Small intestine (tissue), 7 donors: ENCODE measurements around the gene MUC6. TPM values are rescaled to one million over a fixed set of nuclear protein-coding genes. Genes with fewer than 3 reads are reported as not detected.
"Not testable (repeated sequence)": the region's sequence is repeated elsewhere in the genome, so short reads cannot be mapped to it uniquely, and the experiment has no call there.

Experiments used
- DNase-seq, 2 donors: peaks; one replicate each; pipeline versions ENCODE4 v3.0.0 to v3.0.0-alpha.2; 2013
- FAIRE-seq: peaks from 2 replicates; lab custom pipeline; 2012; peaks lifted over from hg19 to GRCh38; lab: Jason Lieb, UNC
- H3K27ac ChIP-seq, 3 donors: one replicate each; pipeline ENCODE4 v1.5.1; 2013; ENCODE audit warnings: low read length in 2 of 3, mild to moderate bottlenecking in 2 of 3, control low read depth in 1 of 3, inconsistent platforms in 1 of 3, low read depth in 1 of 3, moderate library complexity in 1 of 3
- H3K27me3 ChIP-seq, 3 donors: one replicate each; pipeline ENCODE4 v1.6.1; 2013; ENCODE audit warnings: low read length in 3 of 3, inconsistent platforms in 1 of 3; ENCODE audit not compliant: control insufficient read depth in 3 of 3, insufficient read depth in 3 of 3
- H3K36me3 ChIP-seq, 3 donors: one replicate each; pipeline ENCODE4 v1.6.1; 2013; ENCODE audit warnings: low read length in 3 of 3, inconsistent platforms in 1 of 3, low read depth in 1 of 3, mild to moderate bottlenecking in 1 of 3, moderate library complexity in 1 of 3; ENCODE audit not compliant: control insufficient read depth in 3 of 3, insufficient read depth in 2 of 3
- H3K4me1 ChIP-seq, 3 donors: one replicate each; pipeline ENCODE4 v1.6.1; 2013; ENCODE audit warnings: low read length in 2 of 3, inconsistent platforms in 1 of 3, low read depth in 1 of 3, mild to moderate bottlenecking in 1 of 3, moderate library complexity in 1 of 3; ENCODE audit not compliant: control insufficient read depth in 3 of 3, insufficient read depth in 2 of 3
- H3K4me3 ChIP-seq, 3 donors: one replicate each; pipeline ENCODE4 v1.5.1; 2013; ENCODE audit warnings: low read length in 3 of 3, control low read depth in 1 of 3, inconsistent platforms in 1 of 3, low read depth in 1 of 3, mild to moderate bottlenecking in 1 of 3, moderate library complexity in 1 of 3
- H3K9me3 ChIP-seq, 2 donors: one replicate each; pipeline ENCODE4 v1.6.1; 2013; ENCODE audit warnings: low read depth in 1 of 2, low read length in 1 of 2; ENCODE audit not compliant: control insufficient read depth in 2 of 2, insufficient read depth in 1 of 2
- WGBS, 3 donors: extraction: QIAGEN DNeasy Blood & Tissue Kit; methylation state at CpG; one replicate each; pipeline ENCODE4 v1.1.7; 2013; 5-methylcytosine and 5-hydroxymethylcytosine counted together
- polyA plus RNA-seq, 4 donors: library from polyadenylated mRNA; stranded (reverse) in 3 of 4; unstranded in 1 of 4; fragments of 200-250 nt in 3 of 4; fragments of 120-200 nt in 1 of 4; gene quantifications; one replicate each; pipeline versions ENCODE4 v1.2.1 to v1.2.3, GENCODE V29; 2013
- donor health status: healthy with polysubstance abuse.
- donor health status: control.
- donor health status: control.
- donor health status: Bipolar disorder and iron deficiency.
- donor health status: healthy.

The MUC6 gene
- polyA plus RNA-seq, 4 donors = 0.09 to 0.34 (median 0.22) TPM; not detected in 1

DNA sequence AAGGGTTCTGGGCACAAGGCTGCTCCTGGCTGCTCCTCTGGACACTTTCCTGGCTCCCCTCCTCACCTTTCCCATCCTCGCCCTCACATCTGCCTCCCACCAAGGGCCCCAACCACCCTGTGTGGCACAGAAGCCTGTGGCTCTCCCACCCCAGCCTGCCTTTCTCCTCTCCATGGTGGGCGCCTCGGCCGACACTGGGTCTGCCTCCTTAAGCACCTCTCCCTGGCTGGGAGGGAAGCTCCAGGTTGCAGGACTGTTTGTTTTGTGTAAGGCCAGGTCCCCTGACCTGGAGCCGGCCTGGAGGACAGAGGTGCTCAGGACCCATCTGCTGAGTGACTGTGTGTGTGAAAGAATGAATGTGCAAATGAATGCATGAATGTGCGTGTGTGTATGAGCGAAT lies 14.1 kb downstream of the MUC6 start:
- Histone ChIP-seq H3K4me1 (no peaks in the 10 kb centered on the region), H3K36me3 (peaks cover 0 to 9% (median 0%) of the 10 kb centered on the region in 3 donors), H3K27me3 (no peaks in the 10 kb centered on the region), H3K27ac (no peak overlapping the region), H3K9me3 (no peaks in the 10 kb centered on the region), H3K4me3 (no peak overlapping the region)
- WGBS, 3 donors = 90 to 94% (median 93%) methylated on average over 7 of the region's 7 CpGs
- FAIRE-seq (no peak), DNase-seq (no peak)

DNA sequence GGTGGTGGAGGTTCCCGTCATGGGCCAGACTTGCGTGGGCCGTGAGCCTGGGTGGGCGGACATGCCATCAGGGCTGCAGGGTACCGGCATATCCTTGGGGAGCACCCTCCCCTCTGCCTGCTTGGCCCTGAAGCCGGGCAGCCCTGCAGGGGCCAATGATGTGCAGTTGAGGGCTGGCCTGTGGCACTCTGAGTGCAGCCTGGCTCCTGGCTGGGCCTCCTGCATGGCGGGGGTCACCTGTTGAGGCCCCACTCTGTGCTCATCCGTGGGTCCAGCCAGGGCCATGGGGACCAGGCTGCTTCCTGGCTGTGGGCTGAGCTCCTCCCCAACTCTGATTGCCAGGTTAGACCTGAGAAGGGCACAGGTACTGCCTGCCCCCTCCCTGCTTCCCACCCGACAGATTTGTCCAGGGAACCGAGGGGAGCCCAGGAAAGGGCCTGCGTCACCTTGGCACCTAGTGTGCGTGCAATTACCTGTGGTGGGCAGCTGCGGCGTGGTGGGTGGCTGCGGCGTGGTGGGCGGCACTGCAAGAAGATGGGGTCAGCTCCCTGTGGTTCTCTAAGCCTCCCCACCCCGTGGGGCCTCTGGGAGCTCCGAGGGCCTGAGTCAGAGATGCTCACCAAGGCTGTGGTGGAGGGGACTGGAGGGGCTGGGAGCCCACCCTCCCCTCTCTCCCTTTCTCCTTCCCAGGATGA lies 16.2 kb downstream of the MUC6 start:
- Histone ChIP-seq H3K27ac (no peak overlapping the region), H3K27me3 (no peaks in the 10 kb centered on the region), H3K4me3 (no peak overlapping the region), H3K9me3 (peaks cover 0 to 3% of the 10 kb centered on the region in 2 donors), H3K36me3 (peaks cover 0 to 12% (median 0%) of the 10 kb centered on the region in 3 donors), H3K4me1 (no peaks in the 10 kb centered on the region)
- FAIRE-seq = no peak
- DNase-seq = no peak
- WGBS, 3 donors = 90 to 92% (median 90%) methylated on average over 18 to 19 of the region's 19 CpGs

DNA sequence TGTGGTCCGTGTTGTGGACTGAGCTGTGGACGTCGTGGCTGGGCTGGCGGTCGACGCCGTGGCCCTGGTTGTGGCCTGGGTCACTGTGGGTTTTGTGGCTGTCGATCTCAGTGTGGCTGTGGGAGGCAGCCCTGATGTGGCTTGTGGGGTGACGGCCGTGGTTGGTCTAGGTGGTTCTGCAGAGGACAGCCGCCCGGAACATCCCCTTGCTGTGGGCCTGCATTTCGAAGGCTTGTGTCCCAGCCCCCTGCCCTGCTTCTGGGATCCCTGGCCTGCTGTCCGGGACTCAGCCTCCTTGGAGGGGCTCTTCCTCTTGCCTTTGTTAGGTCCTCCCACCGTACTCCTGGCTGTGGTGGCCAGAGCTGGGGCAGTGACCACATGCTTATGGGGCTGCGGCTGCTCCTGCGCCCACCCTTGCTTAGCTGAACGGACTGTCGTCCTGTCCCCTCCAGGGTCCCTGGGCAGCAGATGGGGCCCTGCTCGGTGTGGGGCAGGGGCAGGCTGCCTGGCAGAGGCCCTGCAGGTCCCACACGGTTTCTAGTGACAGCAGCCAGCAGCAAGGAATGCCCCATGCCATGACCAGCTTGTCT lies 17.1 kb downstream of the MUC6 start:
- Histone ChIP-seq H3K9me3 (peaks cover 0 to 3% of the 10 kb centered on the region in 2 donors), H3K27me3 (no peaks in the 10 kb centered on the region), H3K4me1 (no peaks in the 10 kb centered on the region), H3K27ac (no peak overlapping the region), H3K36me3 (peaks cover 0 to 17% (median 0%) of the 10 kb centered on the region in 3 donors), H3K4me3 (no peak overlapping the region)
- DNase-seq = no peak
- 75 to 86% (median 83%) methylated on average over 18 to 21 of the region's 21 CpGs for WGBS, 3 donors
- no peak for FAIRE-seq

DNA sequence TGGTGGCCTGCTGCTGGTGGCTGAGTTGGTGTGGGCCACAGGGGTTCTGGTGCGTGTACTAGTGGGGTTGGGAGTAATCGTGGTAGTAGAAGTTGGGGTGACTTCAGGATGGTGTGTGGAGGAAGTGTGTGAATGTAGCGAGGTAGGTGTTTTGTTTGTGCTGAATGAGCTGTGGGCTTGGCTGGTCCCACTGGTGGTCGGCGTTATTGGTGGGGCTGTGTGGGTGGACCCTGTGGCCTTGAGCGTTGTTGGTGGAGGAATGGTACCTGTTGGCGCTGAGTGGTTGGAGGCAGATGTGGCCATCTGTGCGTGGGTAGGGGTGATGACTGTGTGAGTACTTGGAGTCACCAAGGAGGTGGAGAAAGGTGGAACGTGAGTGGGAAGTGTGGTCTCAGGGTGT lies 18.4 kb downstream of the MUC6 start:
- Histone ChIP-seq H3K4me3 (no peak overlapping the region), H3K4me1 (no peaks in the 10 kb centered on the region), H3K27me3 (no peaks in the 10 kb centered on the region), H3K27ac (no peak overlapping the region), H3K36me3 (peaks cover 0 to 24% (median 0%) of the 10 kb centered on the region in 3 donors), H3K9me3 (peaks cover 0 to 3% of the 10 kb centered on the region in 2 donors)
- no peak for DNase-seq
- 77 to 90% (median 89%) methylated on average over 9 of the region's 9 CpGs for WGBS, 3 donors
- no peak for FAIRE-seq

DNA sequence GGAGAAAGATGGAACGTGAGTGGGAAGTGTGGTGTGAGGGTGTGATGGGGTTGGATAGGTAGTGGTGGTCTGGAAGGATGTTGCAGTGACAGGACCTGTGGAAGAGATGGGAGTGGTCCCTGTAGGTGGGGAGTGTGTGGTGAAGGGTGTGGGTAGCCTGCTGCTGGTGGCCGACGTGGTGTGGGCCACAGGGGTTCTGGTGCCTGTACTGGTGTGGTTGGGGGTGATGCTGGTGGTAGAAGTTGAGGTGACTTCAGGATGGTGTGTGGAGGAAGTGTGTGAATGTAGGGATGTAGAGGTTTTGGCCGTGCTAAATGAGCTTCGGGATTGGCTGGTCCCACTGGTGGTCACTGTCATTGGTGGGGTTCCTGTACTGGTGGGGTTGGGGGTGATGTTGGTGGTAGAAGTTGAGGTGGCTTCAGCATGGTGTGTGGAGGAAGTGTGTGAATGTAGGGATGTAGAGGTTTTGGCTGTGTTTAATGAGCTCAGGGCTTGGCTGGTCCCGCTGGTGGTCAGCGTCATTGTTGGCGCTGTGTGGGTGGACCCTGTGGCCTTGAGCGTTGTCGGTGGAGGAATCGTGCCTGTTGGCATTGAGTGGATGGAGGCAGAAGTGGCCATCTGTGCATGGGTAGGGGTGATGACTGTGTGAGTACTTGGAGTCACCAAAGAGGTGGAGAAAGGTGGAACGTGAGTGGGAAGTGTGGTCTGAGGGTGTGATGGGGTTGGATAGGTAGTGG lies 19.1 kb downstream of the MUC6 start:
- Histone ChIP-seq H3K27me3 (no peaks in the 10 kb centered on the region), H3K27ac (no peak overlapping the region), H3K4me1 (no peaks in the 10 kb centered on the region), H3K4me3 (no peak overlapping the region), H3K36me3 (peaks cover 0 to 30% (median 2%) of the 10 kb centered on the region in 3 donors), H3K9me3 (peaks cover 0 to 3% of the 10 kb centered on the region in 2 donors)
- DNase-seq = peak in 1 of 2 donors; percentile 4
- no peak for FAIRE-seq
- WGBS, 3 donors = 83 to 88% (median 84%) methylated on average over 12 of the region's 12 CpGs

DNA sequence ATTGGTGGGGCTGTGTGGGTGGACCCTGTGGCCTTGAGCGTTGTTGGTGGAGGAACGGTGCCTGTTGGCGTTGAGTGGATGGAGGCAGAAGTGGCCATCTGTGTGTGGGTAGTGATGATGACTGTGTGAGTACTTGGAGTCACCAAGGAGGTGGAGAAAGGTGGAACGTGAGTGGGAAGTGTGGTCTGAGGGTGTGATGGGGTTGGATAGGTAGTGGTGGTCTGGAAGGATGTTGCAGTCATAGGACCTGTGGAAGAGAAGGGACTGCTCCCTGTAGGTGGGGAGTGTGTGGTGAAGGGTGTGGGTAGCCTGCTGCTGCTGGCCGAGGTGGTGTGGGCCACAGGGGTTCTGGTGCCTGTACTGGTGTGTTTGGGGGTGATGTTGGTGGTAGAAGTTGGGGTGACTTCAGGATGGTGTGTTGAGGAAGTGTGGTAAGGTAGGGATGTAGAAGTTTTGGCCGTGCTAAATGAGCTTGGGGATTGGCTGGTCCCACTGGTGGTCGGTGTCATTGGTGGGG lies 19.9 kb downstream of the MUC6 start:
- H3K9me3 ChIP-seq, H3K27me3 ChIP-seq, H3K4me1 ChIP-seq, H3K4me3 ChIP-seq, H3K27ac ChIP-seq: not testable (repeated sequence)
- DNase-seq = peak in 1 of 2 donors; percentile 3
- WGBS, 3 donors = 66 to 73% (median 68%) methylated on average over 7 of the region's 7 CpGs
- FAIRE-seq = peak; percentile 19
- peaks cover 2 to 38% (median 2%) of the 10 kb centered on the region in 3 donors for H3K36me3 ChIP-seq

DNA sequence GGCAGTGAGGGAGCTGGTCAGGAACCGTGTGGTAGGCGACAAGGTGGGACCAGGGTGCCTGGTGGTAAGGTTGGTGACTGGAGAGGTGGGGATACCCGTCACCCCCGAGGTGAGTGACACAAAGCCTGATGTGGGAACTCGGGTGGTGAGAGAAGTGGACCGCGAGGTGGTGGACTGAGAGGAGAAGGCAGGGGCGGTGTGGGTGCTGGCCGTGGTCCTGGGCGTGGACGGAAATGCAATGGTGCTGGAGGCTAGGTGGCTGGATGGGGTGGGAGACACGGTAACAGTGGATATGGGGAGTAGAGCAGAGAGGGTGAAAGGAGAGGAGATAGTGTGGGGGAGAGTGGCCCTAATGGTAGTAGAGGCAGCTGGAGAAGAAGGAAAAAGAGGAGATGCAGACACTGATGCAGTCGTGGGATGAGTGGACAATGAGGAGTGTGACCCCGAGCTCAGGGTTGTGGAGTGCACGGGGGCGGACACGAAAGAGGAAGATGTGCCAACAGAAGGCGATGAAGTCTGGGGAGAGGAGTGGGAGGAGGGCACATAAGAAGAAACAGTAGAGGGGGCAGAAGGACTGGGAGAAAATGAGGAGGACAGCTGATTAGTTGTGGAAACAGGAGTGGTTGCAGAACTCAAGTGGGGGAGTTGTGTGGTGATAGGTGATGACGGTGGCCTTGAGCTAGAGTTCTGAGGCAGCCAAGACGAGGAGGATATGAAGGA lies 20.5 kb downstream of the MUC6 start:
- H3K27me3 ChIP-seq = no peaks in the 10 kb centered on the region
- H3K4me3 ChIP-seq = no peak overlapping the region
- WGBS, 3 donors = 90 to 96% (median 92%) methylated on average over 20 of the region's 20 CpGs
- FAIRE-seq (no peak), DNase-seq (no peak)
- no peaks in the 10 kb centered on the region for H3K4me1 ChIP-seq
- no peak overlapping the region for H3K27ac ChIP-seq
- peaks cover 0 to 3% of the 10 kb centered on the region in 2 donors for H3K9me3 ChIP-seq
- peaks cover 5 to 44% (median 6%) of the 10 kb centered on the region in 3 donors for H3K36me3 ChIP-seq

DNA sequence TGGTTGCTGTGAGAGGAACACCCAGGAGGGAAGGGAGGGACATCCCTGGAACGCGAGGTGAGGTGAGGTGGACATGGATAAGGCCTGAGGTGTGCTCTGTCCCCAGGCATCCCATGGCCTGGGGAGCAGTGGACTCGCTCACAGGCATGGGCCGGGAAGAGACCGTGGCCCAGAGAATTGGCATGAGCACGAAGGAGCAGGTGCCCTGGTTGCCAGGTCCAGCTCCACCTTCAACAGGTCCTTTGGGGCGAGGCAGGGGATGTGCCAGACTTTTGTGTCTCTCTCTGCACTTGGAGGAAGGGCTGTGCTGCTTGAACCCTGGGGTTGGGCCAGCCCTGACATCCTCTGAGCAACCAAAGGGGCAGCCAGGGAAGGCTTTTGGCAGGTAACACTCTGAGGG lies 21.5 kb downstream of the MUC6 start:
- WGBS, 3 donors = 90 to 96% (median 91%) methylated on average over 7 of the region's 7 CpGs
- H3K4me3 ChIP-seq = no peak overlapping the region
- DNase-seq (no peak), FAIRE-seq (no peak)
- H3K9me3 ChIP-seq = peaks cover 0 to 3% of the 10 kb centered on the region in 2 donors
- no peaks in the 10 kb centered on the region for H3K27me3 ChIP-seq
- no peak overlapping the region for H3K27ac ChIP-seq
- H3K36me3 ChIP-seq = peaks cover 9 to 52% (median 10%) of the 10 kb centered on the region in 3 donors
- H3K4me1 ChIP-seq = no peaks in the 10 kb centered on the region
